Activated T-helper 1 cell treated with anti-CD3 and anti-CD28 coated beads, Interleukin-12 subunit alpha, Interleukin-12 subunit beta, Interleukin-2, Interleukin-4 antibody, amounts not matched to agents 30 ng/mL and 10 ng/mL and 1 ng/mL, durations not matched to agents 14 hours and 24 hours and 36 hours (primary cell): ENCODE data around the gene GALNT9. TPM values are rescaled to one million over a fixed set of nuclear protein-coding genes. Genes with fewer than 3 reads are reported as not detected.
"Not testable (repeated sequence)": the region's sequence is repeated elsewhere in the genome, so short reads cannot be mapped to it uniquely, and the experiment has no call there.

Experiments
- DNase-seq: peaks from one replicate; pipeline ENCODE4 v3.0.0; 2021; ENCODE audit warnings: low spot score
- H3K27ac Mint-ChIP-seq: one replicate; pipeline ENCODE4 v1.8.0; 2021; ENCODE audit warnings: mild to moderate bottlenecking, mixed read lengths
- H3K27me3 Mint-ChIP-seq: one replicate; pipeline ENCODE4 v1.8.0; 2022; ENCODE audit warnings: mild to moderate bottlenecking, moderate library complexity, mixed read lengths; ENCODE audit not compliant: insufficient read depth
- H3K36me3 Mint-ChIP-seq: one replicate; pipeline ENCODE4 v1.8.0; 2021; ENCODE audit warnings: low read depth, mixed read lengths
- H3K4me1 Mint-ChIP-seq: one replicate; pipeline ENCODE4 v1.8.0; 2021; ENCODE audit warnings: low read depth, mixed read lengths
- H3K4me3 Mint-ChIP-seq: one replicate; pipeline ENCODE4 v1.8.0; 2021; ENCODE audit warnings: mild to moderate bottlenecking, moderate library complexity, mixed read lengths
- H3K9me3 Mint-ChIP-seq: one replicate; pipeline ENCODE4 v1.8.0; 2021; ENCODE audit warnings: mixed read lengths
- intact Hi-C: fragments of 100-400 bp; cut with micrococcal nuclease; formaldehyde crosslinking; loops from one replicate; pipeline ENCODE4 v1.15.1; 2024
- total RNA-seq: library from RNA; stranded (reverse); gene quantifications from 2 replicates; pipeline ENCODE4 v1.2.3, GENCODE V29; 2022

Gene GALNT9
- not detected in 2 replicates for total RNA-seq

DNA sequence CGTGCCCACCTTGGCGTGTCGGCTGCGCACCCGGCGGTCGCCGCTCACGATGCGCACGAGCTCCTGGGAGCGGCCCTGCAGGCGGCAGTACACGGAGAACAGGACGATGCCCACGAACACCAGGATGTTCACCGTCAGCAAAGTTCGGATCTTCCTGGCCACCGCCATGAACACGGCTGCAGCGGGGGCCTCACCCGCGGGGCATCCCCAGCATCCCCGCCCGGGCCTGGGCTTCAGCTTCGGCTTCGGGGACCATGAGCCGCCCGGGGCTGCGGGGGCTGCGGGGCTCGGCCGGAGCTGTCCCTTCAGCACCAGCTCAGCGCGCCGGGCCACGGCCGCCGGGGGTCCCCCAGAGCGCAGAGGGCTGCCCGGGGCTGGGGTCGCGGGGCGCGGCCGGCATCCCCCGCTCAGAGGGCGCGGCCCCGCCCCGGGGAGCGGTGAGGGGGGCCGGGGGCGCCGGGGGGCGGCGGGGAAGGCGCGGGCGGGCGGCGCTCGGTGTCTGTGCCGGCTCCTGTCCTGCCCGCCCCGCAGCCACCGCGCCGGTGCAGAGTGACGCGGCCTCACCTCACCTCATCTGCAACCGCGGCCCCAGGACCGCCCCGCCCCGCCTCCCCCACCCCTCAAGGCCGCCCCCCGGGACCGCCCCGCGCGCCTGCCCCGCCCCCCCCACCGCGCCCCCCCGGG lies at the start of gene GALNT9:
Gene GALNT9 (minus strand): TSS at position 554 of the 684 bp plus-strand sequence. CDS start 386 bp downstream, at position 168.
- DNase-seq = no peak
- intact Hi-C loops = no loop called here
- H3K27me3 Mint-ChIP-seq = peaks cover 13% of the 10 kb centered on the region
- no peaks in the 10 kb centered on the region for H3K36me3 Mint-ChIP-seq
- peaks cover 10% of the 10 kb centered on the region for H3K9me3 Mint-ChIP-seq
- no peak within 1 kb of the TSS for H3K4me3 Mint-ChIP-seq
- no peak within 1 kb of the TSS for H3K27ac Mint-ChIP-seq
- peaks cover 7% of the 10 kb centered on the region for H3K4me1 Mint-ChIP-seq

DNA sequence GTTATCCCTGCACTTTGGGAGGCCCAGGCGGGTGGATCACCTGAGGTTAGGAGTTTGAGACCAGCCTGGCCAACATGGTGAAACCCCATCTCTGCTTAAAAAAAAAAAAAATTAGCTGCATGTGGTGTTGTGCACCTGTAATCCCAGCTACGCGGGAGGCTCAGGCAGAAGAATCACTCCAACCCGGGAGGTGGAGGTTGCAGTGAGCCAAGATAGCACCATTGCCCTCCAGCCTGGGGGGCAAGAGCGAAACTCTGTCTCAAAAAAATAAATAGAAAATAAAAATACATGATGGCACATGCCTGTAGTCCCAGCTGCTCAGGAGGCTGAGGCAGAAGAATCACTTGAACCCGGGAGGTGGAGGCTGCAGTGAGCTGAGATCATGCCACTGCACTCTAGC lies 49.7 kb upstream of the GALNT9 start:
- H3K4me1 Mint-ChIP-seq, H3K4me3 Mint-ChIP-seq, DNase-seq, H3K36me3 Mint-ChIP-seq, H3K27ac Mint-ChIP-seq, intact Hi-C loops, H3K9me3 Mint-ChIP-seq: not testable (repeated sequence)
- H3K27me3 Mint-ChIP-seq = peaks cover 16% of the 10 kb centered on the region

DNA sequence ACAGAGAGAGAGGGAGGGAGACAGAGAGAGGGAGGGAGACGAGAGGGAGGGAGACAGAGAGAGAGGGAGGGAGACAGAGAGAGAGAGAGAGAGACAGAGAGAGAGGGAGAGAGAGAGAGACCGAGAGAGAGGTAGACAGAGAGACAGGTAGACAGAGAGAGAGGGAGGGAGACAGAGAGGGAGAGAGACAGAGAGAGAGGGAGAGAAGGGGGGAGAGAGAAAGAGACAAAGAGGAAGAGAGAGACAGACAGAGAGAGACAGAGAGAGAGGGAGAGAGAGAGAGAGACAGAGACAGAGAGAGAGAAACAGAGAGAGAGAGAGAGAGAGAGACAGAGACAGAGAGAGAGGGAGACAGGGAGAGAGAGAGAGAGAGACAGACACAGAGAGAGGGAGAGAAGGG lies 47.8 kb upstream of the GALNT9 start:
- Mint-ChIP-seq H3K27me3 (peaks cover 16% of the 10 kb centered on the region), H3K27ac (no peak overlapping the region), H3K4me3 (no peak overlapping the region), H3K9me3 (no peaks in the 10 kb centered on the region), H3K4me1 (no peaks in the 10 kb centered on the region), H3K36me3 (no peaks in the 10 kb centered on the region)
- intact Hi-C loops = no loop called here
- DNase-seq = no peak

DNA sequence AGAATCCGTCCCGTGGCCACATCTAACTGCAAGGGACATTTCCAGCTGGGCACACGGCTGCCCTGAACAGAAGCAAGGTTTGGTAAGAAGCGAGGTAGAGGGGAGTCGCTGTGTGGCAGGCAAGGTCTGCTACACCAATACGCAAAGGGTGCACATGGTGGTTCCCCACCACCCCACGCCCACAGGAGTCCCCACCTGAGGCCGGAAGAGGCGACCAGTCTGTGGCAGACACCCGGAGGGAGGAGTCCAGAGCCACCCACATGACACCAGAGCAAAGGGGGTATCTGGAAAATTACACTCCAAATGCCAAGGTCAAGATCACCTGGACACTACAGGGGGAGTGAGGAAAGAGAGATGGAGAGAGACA lies 47.1 kb upstream of the GALNT9 start:
- no peaks in the 10 kb centered on the region for H3K9me3 Mint-ChIP-seq
- intact Hi-C loops = no loop called here
- H3K27me3 Mint-ChIP-seq = peaks cover 16% of the 10 kb centered on the region
- H3K27ac Mint-ChIP-seq = no peak overlapping the region
- no peaks in the 10 kb centered on the region for H3K4me1 Mint-ChIP-seq
- H3K4me3 Mint-ChIP-seq = no peak overlapping the region
- no peaks in the 10 kb centered on the region for H3K36me3 Mint-ChIP-seq
- no peak for DNase-seq

DNA sequence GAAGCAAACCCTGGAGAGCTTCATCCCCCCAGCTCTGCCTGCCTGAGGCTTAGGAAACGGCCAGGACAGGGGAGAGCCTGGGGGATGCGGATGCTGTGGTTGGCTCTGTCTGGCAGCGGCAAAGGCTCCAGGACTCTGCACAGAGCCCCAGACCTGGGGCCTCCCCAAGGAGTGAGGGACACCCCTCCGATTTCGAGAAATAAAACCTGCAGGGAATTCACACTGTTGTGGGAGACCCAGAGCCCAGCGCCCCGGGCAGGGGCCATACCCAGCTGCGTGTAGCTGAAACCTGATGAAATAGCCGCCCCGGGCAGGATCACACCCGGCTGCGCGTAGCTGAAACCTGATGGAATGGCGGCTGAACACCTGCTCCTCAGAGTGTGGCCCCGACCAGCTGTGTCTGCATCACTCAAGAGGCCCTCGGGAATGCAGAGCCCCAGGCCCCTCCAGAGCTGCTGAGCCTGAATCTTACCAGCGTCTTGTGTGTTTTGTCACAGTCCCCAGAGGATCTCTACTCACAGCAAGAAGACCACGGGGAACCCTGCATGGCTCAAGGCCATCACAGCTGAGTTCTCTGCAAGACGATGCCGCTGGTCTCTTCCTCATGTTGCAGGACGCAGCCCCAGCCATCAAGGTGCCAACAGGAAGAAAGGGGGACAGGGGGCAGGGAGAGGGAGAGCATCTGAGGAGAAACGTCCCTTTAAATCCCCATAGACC lies 46.5 kb upstream of the GALNT9 start:
- no peaks in the 10 kb centered on the region for H3K4me1 Mint-ChIP-seq
- no peak for DNase-seq
- no peaks in the 10 kb centered on the region for H3K36me3 Mint-ChIP-seq
- peaks cover 16% of the 10 kb centered on the region for H3K27me3 Mint-ChIP-seq
- H3K27ac Mint-ChIP-seq = no peak overlapping the region
- H3K4me3 Mint-ChIP-seq = no peak overlapping the region
- H3K9me3 Mint-ChIP-seq = no peaks in the 10 kb centered on the region
- intact Hi-C loops = no loop called here

DNA sequence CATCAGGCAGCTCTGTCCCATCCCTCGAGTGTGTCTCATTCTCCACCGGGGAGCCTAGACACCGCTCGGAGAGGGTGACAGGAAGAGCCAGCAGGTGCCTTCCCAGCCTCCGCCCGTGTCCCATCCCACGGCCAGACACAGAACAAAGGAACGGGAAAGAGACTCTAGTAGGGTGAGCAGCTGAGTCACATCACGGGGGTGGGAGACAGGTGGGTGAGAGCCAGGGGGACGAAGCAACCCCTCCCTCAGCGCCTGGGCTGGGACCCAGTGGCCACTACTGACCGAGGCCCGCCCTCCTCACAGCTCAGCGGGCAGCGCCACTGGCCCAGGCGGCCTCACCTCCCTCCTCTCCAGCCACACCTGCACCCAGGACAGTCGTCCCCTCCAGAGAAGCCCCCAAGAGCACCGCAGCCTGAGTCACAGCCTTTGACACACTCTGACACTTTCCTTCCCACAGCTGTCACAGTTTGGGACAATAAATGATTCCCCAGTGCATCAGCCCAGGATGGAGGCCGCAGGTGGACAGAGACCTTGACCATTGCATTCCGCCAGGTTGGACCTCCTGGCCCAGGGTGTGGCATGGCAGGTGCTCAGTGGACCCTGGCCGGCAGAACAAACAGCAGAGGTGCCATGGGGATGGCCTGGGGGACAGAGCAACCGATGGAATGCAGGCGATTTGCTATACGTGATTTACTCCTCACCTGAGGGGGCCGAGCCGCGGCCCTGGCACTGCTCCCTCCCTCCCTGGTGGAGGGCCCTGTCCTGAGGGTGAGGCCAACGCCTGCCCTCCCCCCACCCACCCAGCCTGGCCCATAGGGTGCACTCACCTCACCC lies 45.4 kb upstream of the GALNT9 start:
- no peaks in the 10 kb centered on the region for H3K4me1 Mint-ChIP-seq
- DNase-seq = no peak
- intact Hi-C loops = no loop called here

DNA sequence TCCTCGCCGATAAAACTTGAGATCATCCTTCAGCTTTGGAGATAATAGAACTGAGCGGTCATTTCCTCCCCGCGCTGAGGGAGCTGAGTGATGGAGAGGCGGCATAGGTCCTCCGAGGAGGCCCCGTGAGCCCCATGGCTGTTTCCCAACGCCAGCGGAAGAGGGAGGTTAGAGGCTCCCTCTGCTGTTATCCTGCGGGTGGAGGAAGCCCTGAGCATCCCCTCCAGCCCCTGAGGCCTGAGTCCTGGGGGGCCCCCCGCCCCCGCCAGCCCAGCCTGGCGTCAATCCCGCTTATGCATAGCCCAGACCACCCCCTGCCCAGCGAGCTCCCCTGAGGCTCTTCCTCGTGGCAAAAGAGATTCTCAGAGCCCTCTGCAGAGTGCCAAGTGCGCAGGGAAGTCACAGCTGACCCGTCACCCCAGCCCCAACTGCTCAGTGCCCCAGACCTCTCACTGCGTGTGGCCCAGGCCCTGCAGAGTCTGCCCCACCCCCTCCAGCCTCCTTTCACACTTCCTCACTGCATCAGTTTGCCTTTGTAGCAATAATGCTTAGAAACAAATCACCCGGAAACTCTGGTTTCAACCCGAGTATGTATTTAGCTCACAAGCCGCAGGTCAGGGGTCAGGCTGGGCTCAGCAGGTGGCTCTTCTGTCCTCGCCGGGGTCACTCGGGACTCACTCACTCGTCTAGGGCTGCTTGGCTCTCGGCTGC lies 44.7 kb upstream of the GALNT9 start:
- DNase-seq = no peak
- Mint-ChIP-seq H3K36me3 (no peaks in the 10 kb centered on the region), H3K27me3 (peaks cover 16% of the 10 kb centered on the region), H3K4me3 (no peak overlapping the region), H3K9me3 (no peaks in the 10 kb centered on the region), H3K27ac (no peak overlapping the region), H3K4me1 (no peaks in the 10 kb centered on the region)
- intact Hi-C loops = no loop called here

More for the DNA sequence above, 45.4 kb upstream of the GALNT9 start:
- no peak overlapping the region for H3K27ac Mint-ChIP-seq
- no peak overlapping the region for H3K4me3 Mint-ChIP-seq
- peaks cover 16% of the 10 kb centered on the region for H3K27me3 Mint-ChIP-seq
- no peaks in the 10 kb centered on the region for H3K36me3 Mint-ChIP-seq
- H3K9me3 Mint-ChIP-seq = no peaks in the 10 kb centered on the region

DNA sequence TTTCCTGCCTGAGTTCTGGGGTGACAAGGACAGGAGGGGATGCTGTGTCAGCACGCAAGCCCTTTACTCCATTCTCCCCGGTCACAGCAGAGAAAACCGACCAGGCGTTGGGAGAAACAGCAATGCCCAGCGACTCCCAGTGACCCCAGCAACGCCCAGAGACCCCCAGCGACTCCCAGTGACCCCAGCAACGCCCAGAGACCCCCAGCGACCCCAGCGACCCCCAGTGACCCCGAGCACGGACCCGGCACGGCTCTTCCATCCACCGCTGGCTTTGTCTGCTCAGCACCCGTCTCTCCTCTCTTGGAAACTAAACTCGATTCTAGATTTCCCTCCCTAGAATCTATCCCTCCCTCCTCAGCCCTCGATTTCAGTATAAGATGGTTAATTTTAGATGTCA lies 38.5 kb upstream of the GALNT9 start:
- Mint-ChIP-seq H3K4me1 (no peaks in the 10 kb centered on the region), H3K9me3 (peaks cover 4% of the 10 kb centered on the region), H3K27ac (no peak overlapping the region), H3K4me3 (no peak overlapping the region), H3K36me3 (no peaks in the 10 kb centered on the region), H3K27me3 (peaks cover 2% of the 10 kb centered on the region)
- no peak for DNase-seq
- intact Hi-C loops = no loop called here

DNA sequence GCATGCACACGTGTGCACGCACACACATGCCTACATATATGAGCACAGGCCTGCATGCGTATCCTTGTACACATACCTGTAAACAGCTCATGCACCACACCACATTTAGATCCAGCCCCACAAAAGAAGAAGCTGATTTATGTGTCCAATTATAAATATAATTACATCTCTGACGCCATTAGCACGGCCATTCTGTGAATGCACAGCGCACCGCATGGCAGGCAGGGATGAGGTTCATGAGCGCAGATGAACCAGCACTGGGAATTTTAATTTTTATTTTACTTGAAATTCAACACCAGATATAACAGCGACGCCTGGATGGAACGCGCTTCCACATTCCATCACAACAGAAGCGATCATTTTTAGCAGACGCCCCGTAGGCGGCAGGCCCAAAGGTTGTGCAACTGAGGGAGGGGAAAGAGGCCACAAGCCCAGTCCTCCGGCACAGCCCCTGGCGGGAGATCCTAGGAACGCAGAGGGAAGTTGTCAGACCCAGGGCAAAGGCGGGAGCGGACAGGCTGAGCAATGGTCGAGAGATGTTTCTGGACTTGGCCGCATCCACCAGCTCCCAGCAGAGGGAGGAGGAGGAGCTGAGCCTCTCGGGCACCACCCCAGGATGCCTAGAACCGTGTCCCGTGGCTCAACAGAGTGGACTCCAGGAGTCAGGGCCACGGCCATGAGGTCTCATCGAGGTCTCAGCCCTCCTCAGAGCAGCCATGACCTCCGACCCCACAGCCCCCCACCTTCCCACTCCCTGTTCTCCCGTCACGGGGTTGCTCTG lies 37.9 kb upstream of the GALNT9 start:
- Mint-ChIP-seq H3K27me3 (peaks cover 2% of the 10 kb centered on the region), H3K27ac (no peak overlapping the region), H3K9me3 (peaks cover 4% of the 10 kb centered on the region), H3K4me1 (no peaks in the 10 kb centered on the region), H3K4me3 (no peak overlapping the region), H3K36me3 (no peaks in the 10 kb centered on the region)
- no peak for DNase-seq
- intact Hi-C loops = no loop called here

DNA sequence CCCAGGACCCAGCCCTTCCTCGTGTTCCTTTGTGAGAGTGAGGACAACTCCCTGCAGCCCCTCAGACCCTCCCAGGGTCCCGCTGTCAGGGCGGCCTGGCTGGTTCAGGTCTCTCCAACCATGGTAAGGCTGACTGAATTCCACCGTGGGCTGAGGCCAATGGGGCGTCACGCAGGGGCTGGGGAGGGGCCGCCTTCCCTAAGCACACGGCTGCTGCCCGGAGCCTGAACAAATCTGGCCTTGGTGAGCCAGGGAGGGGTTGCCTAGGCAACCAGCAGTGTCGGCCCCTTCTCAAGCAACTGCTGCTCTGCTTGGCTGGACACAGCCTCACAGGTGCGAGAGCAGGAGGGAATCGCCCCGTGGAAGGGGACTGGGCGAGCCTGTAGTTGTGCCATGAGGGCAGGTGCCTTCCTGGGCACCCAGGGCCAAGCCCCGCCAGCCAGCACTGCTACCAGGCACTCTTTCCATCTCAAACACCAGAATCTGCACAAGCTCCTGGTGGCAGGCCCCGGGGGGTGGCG lies 37.0 kb upstream of the GALNT9 start:
- peaks cover 4% of the 10 kb centered on the region for H3K9me3 Mint-ChIP-seq
- DNase-seq = no peak
- H3K27me3 Mint-ChIP-seq = peaks cover 2% of the 10 kb centered on the region
- H3K4me3 Mint-ChIP-seq = no peak overlapping the region
- intact Hi-C loops = no loop called here
- no peak overlapping the region for H3K27ac Mint-ChIP-seq
- H3K4me1 Mint-ChIP-seq = no peaks in the 10 kb centered on the region
- H3K36me3 Mint-ChIP-seq = no peaks in the 10 kb centered on the region

DNA sequence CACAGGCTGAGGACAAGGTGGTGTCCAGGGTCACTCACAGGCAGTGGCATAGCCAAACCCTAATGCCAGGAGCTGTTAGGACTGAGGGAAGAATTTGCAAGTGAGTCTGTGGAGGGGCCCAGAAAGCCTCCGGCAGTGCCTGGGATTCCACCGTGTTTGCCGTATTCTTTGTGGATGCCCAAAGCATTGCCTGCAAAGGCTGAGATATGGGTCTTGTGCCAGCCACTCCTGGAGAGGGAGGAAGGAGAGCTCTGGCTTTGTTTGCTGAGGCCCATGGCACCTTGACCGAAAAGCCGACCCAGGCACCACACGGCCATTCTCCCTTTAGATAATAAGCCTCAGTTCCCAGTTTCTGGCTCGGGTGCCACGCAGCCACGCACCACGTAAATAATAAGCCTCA lies 35.8 kb upstream of the GALNT9 start:
- Mint-ChIP-seq H3K27ac (no peak overlapping the region), H3K9me3 (peaks cover 4% of the 10 kb centered on the region), H3K4me1 (no peaks in the 10 kb centered on the region), H3K36me3 (no peaks in the 10 kb centered on the region), H3K4me3 (no peak overlapping the region), H3K27me3 (peaks cover 2% of the 10 kb centered on the region)
- intact Hi-C loops = no loop called here
- DNase-seq = no peak

DNA sequence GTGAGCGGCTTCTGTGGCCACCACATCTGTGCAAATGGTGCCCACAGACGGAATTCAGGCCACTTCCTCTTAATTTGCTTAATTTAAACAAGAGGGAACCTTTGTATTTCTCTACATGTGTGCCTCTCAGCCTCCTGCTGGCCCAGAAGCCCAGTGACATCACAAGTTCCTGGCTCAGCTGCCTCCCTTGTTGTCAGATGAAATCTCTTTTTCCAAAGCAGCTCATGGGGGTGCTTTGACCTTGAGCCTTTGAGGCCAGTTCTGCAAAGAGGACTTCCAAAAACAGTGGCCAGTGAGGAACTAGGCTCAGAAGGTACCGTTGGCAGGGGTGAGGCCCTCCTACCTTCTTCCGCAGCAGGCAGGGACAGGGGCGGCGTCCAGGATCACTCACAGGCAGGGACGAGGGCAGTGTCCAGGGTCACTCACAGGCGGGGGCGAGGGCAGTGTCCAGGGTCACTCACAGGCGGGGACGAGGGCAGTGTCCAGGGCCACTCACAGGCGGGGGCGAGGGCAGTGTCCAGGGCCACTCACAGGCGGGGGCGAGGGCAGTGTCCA lies 35.0 kb upstream of the GALNT9 start:
- Mint-ChIP-seq H3K27ac (no peak overlapping the region), H3K27me3 (peaks cover 1% of the 10 kb centered on the region), H3K36me3 (no peaks in the 10 kb centered on the region), H3K4me3 (no peak overlapping the region), H3K4me1 (no peaks in the 10 kb centered on the region), H3K9me3 (peaks cover 8% of the 10 kb centered on the region)
- intact Hi-C loops = no loop called here
- no peak for DNase-seq
